HepG2 (cell line): ENCODE measurements around the gene TPRN. TPM values are rescaled to one million over a fixed set of nuclear protein-coding genes. Genes with fewer than 3 reads are reported as not detected.

Source experiments
- AKAP8 ChIP-seq: sonication (generic); formaldehyde crosslinking; IDR thresholded peaks from 2 replicates; pipeline ENCODE4 v1.5.1; 2020; ENCODE audit warnings: mild to moderate bottlenecking, missing genetic modification reagents
- ARID4A ChIP-seq: sonication (generic); formaldehyde crosslinking; IDR thresholded peaks from 2 replicates; pipeline ENCODE4 v1.5.0; 2020; ENCODE audit warnings: mild to moderate bottlenecking, missing genetic modification reagents, borderline replicate concordance
- CENPX ChIP-seq: sonication (generic); formaldehyde crosslinking; IDR thresholded peaks from 2 replicates; pipeline ENCODE4 v1.9.0; 2021; ENCODE audit warnings: mild to moderate bottlenecking, missing genetic modification reagents, moderate library complexity
- ETV5 ChIP-seq: IDR thresholded peaks from 2 replicates; pipeline ENCODE4 v1.6.1; 2018; ENCODE audit warnings: missing biosample characterization, missing genetic modification reagents, inconsistent platforms, borderline replicate concordance
- GABPA ChIP-seq, 2 experiments: IDR thresholded peaks; 2 replicates each; pipeline ENCODE4 v1.6.1; 2011 to 2016; ENCODE audit warnings: low read depth in 2 of 2, low read length in 1 of 2, missing biosample characterization in 1 of 2, missing genetic modification characterization in 1 of 2
- IRF9 ChIP-seq: sonication (generic); formaldehyde crosslinking; IDR thresholded peaks from 2 replicates; pipeline ENCODE4 v1.8.0; 2022; ENCODE audit warnings: missing genetic modification reagents, mild to moderate bottlenecking, borderline replicate concordance
- JUND ChIP-seq: sonication (generic); formaldehyde crosslinking; IDR thresholded peaks from 2 replicates; pipeline ENCODE4 v1.8.0; 2022; ENCODE audit warnings: mild to moderate bottlenecking, missing genetic modification reagents
- KDM1A ChIP-seq: IDR thresholded peaks from 2 replicates; pipeline ENCODE4 v1.6.1; 2016; ENCODE audit warnings: missing compliant biosample characterization
- KMT2B ChIP-seq: IDR thresholded peaks from 2 replicates; pipeline ENCODE4 v1.6.1; 2016; ENCODE audit warnings: missing genetic modification reagents, missing compliant biosample characterization
- MED1 ChIP-seq: sonication (generic); formaldehyde crosslinking; IDR thresholded peaks from 2 replicates; pipeline ENCODE4 v1.4.0; 2020; ENCODE audit warnings: missing genetic modification reagents
- MXI1 ChIP-seq: IDR thresholded peaks from 3 replicates; pipeline ENCODE4 v1.6.1; 2012; ENCODE audit warnings: low read depth, low read length, inconsistent platforms, borderline replicate concordance
- NCOR1 ChIP-seq: fragments of 200-600 bp; sonication (generic); IDR thresholded peaks from 2 replicates; pipeline ENCODE4 v1.7.0; 2017; ENCODE audit warnings: antibody characterized with exemption, low read length, borderline replicate concordance
- RCOR2 ChIP-seq: IDR thresholded peaks from 2 replicates; pipeline ENCODE4 v1.6.1; 2016; ENCODE audit warnings: missing biosample characterization, missing genetic modification reagents
- SRSF9 ChIP-seq: fragments of 200-400 bp; formaldehyde crosslinking; IDR thresholded peaks from 2 replicates; pipeline ENCODE4 v1.6.1; 2018; ENCODE audit warnings: borderline replicate concordance, mild to moderate bottlenecking, low read depth, low read length; ENCODE audit not compliant: insufficient read depth, poor library complexity, severe bottlenecking
- ZEB1 ChIP-seq: IDR thresholded peaks from 2 replicates; pipeline ENCODE4 v1.6.1; 2012; ENCODE audit warnings: mild to moderate bottlenecking, low read depth, inconsistent platforms; ENCODE audit not compliant: insufficient replicate concordance
- ZMAT5 ChIP-seq: sonication (generic); formaldehyde crosslinking; IDR thresholded peaks from 2 replicates; pipeline ENCODE4 v1.5.0; 2020; ENCODE audit warnings: mild to moderate bottlenecking, low read depth, missing genetic modification reagents, borderline replicate concordance
- ZMYM3 ChIP-seq: sonication (generic); formaldehyde crosslinking; IDR thresholded peaks from 2 replicates; pipeline ENCODE4 v1.5.1; 2020; ENCODE audit warnings: mild to moderate bottlenecking, missing genetic modification reagents
- ZNF687 ChIP-seq: sonication (generic); formaldehyde crosslinking; IDR thresholded peaks from 2 replicates; pipeline ENCODE4 v1.5.1; 2020; ENCODE audit warnings: mild to moderate bottlenecking, missing genetic modification reagents, moderate library complexity
- ZSCAN25 ChIP-seq: sonication (generic); formaldehyde crosslinking; IDR thresholded peaks from 2 replicates; pipeline ENCODE4 v1.8.0; 2022; ENCODE audit warnings: mild to moderate bottlenecking, missing genetic modification reagents
- polyA plus RNA-seq, 8 experiments: library from polyadenylated mRNA; depleted of rRNA in 3 of 8; stranded (reverse) in 7 of 8; unstranded in 1 of 8; fragments of >200 nt; fragmentation: Illumina TruSeq in 4 of 8; extraction: Trizol in 4 of 8; gene quantifications; 2 replicates each; pipeline versions ENCODE4 v1.2.1 to v1.2.3, GENCODE V29; 2011 to 2016; ENCODE audit warnings: low read depth in 4 of 8, missing spikeins in 1 of 8, mixed read lengths in 1 of 8; ENCODE audit not compliant: insufficient read depth in 1 of 8
- total RNA-seq, 5 experiments: library from RNA; depleted of rRNA; stranded (reverse); fragments of >200 nt; fragmentation: Illumina TruSeq; extraction: Trizol; gene quantifications; 2 replicates each; pipeline ENCODE4 v1.2.3, GENCODE V29; 2016; ENCODE audit warnings: low read depth in 1 of 5

The TPRN gene
- total and polyA plus RNA-seq, 2 of the 13 experiments (the other 11 are each of a cell fraction or from before 2014, with no cell fraction given): 10.1 to 19.2 TPM

- TF ChIP-seq ZNF687 (peak; percentile 67), CENPX (CRISPR knock-in tag) (no peak), JUND (no peak), AKAP8 (peak; percentile 54; the same call in 1 of the 2 replicates), ZMAT5 (no peak), ZEB1 (peak; percentile 59), MXI1 (no peak), KDM1A (0 out of 2 replicates have a peak, but pooled peaks have one; percentile 45), ARID4A (CRISPR knock-in tag) (peak; percentile 34; the same call in 1 of the 2 replicates), MED1 (peak; percentile 17; the same call in 1 of the 2 replicates), KMT2B (CRISPR knock-in tag) (no peak), ZSCAN25 (CRISPR knock-in tag) (0 out of 2 replicates have a peak, but pooled peaks have one; percentile 20), RCOR2 (CRISPR knock-in tag) (peak; percentile 27; the same call in 1 of the 2 replicates), GABPA (IDR thresholded peaks at IDR 0.05; ENCODE audit: low read depth, low read length) (no peak), GABPA (CRISPR knock-in tag; IDR thresholded peaks at IDR 0.05; ENCODE audit: low read depth) (0 out of 2 replicates have a peak, but pooled peaks have one; percentile 24), ETV5 (CRISPR knock-in tag) (0 out of 2 replicates have a peak, but pooled peaks have one; percentile 33), NCOR1 (no peak), SRSF9 (no peak), ZMYM3 (CRISPR knock-in tag) (peak; percentile 91), IRF9 (CRISPR knock-in tag) (no peak)
These were observed 4.9 kb downstream of the TPRN start (continued) for GRCh38 chr9:137195525-137196220.
